Body of pancreas (tissue), 4 donors: ENCODE data around the gene DLG2. TPM values are rescaled to one million over a fixed set of nuclear protein-coding genes. Genes with fewer than 3 reads are reported as not detected.

Experiments used
- ATAC-seq: fragments of 150-250 bp; one replicate; pipeline ENCODE4 v1.9.1; 2016
- DNase-seq, 4 donors: peaks; one replicate each; pipeline ENCODE4 v3.0.0-alpha.2; 2019
- H3K27ac ChIP-seq, 4 donors: fragments of 200-600 bp; sonication (generic); 1 replicate in 3 of 4; 2 replicates in 1 of 4; pipeline versions ENCODE4 v1.5.1 to v1.6.1; 2016 to 2019; ENCODE audit warnings: mild to moderate bottlenecking in 1 of 4, mixed read lengths in 1 of 4, moderate library complexity in 1 of 4
- H3K27me3 ChIP-seq, 2 donors: fragments of 200-600 bp; sonication (generic); one replicate each; pipeline ENCODE4 v1.6.0; 2016; ENCODE audit warnings: mild to moderate bottlenecking in 1 of 2
- H3K36me3 ChIP-seq, 2 donors: fragments of 200-600 bp; sonication (generic); replicated peaks in 1 of 2; 2 replicates each; pipeline ENCODE4 v1.5.1; 2016; ENCODE audit warnings: low read depth in 2 of 2; ENCODE audit not compliant: insufficient read depth in 1 of 2
- H3K4me1 ChIP-seq: fragments of 200-600 bp; sonication (generic); one replicate; pipeline ENCODE4 v1.6.0; 2016
- H3K4me3 ChIP-seq, 2 donors: fragments of 200-600 bp; sonication (generic); 1 replicate in 1 of 2; 2 replicates in 1 of 2; pipeline ENCODE4 v1.5.1; 2016 to 2019
- H3K9me3 ChIP-seq, 3 donors: fragments of 200-600 bp; sonication (generic); 1 replicate in 2 of 3; 2 replicates in 1 of 3; pipeline ENCODE4 v1.5.1; 2016
- POLR2A ChIP-seq, 3 donors: fragments of 450-650 bp; IDR thresholded peaks; one replicate each; pipeline ENCODE4 v1.6.1; 2016; ENCODE audit warnings: antibody characterized with exemption in 3 of 3, mild to moderate bottlenecking in 2 of 3
- WGBS, 2 donors: methylation state at CpG; one replicate each; pipeline ENCODE4 v1.1.5; 2017; 5-methylcytosine and 5-hydroxymethylcytosine counted together
- intact Hi-C: fragments of 100-400 bp; cut with DNase I; formaldehyde crosslinking; loops from one replicate; pipeline ENCODE4 v1.15.1; 2023
- total RNA-seq, 2 donors: library from RNA; depleted of rRNA; stranded (reverse); fragments of >200 nt; gene quantifications; one replicate each; pipeline ENCODE4 v1.1.0, GENCODE V29; 2016
- TF ChIP-seq, protein P1 (sequence below), 7 experiments: fragments of 450-650 bp in 4 of 7; fragments of 200-600 bp in 3 of 7; sonication (generic) in 3 of 7; IDR thresholded peaks; one replicate each; pipeline ENCODE4 v1.5.1; 2016 to 2019; ENCODE audit warnings: antibody characterized with exemption in 7 of 7

DLG2 gene
- total RNA-seq, 2 donors from 2014 or later = 6.0 to 13.2 TPM

DNA sequence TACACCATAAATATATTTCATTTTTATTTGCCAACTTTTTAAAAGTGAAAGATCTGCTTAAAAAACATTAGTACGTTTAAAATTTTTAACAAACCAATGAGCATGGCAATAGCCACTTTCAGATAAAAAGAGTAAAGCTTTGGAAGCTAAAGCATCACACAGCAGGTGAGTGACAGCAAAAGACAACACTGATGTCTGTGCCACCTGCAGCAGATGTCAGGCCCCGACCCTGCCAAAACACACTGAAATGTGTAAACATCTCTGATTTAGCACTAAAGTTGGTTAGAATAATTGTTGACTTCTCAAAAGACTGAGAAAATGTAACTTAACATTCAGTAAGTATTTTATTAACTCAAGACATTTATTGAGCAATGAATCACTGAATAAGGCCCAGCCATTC, 232.9 kb downstream of the DLG2 start:
- Histone ChIP-seq H3K27ac (no peak overlapping the region), H3K4me1 (no peaks in the 10 kb centered on the region), H3K4me3 (no peak overlapping the region), H3K27me3 (no peaks in the 10 kb centered on the region), H3K9me3 (peaks cover 0 to 5% (median 0%) of the 10 kb centered on the region in 3 donors), H3K36me3 (no peaks in the 10 kb centered on the region)
- intact Hi-C loops = no loop called here
- no peak for TF ChIP-seq POLR2A (IDR thresholded peaks at IDR 0.05)
- TF ChIP-seq, protein P1, sequence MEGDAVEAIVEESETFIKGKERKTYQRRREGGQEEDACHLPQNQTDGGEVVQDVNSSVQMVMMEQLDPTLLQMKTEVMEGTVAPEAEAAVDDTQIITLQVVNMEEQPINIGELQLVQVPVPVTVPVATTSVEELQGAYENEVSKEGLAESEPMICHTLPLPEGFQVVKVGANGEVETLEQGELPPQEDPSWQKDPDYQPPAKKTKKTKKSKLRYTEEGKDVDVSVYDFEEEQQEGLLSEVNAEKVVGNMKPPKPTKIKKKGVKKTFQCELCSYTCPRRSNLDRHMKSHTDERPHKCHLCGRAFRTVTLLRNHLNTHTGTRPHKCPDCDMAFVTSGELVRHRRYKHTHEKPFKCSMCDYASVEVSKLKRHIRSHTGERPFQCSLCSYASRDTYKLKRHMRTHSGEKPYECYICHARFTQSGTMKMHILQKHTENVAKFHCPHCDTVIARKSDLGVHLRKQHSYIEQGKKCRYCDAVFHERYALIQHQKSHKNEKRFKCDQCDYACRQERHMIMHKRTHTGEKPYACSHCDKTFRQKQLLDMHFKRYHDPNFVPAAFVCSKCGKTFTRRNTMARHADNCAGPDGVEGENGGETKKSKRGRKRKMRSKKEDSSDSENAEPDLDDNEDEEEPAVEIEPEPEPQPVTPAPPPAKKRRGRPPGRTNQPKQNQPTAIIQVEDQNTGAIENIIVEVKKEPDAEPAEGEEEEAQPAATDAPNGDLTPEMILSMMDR (IDR thresholded peaks at IDR 0.05) = no peak
- no peak for ATAC-seq
- DNase-seq = no peak
- WGBS, 2 donors = 25 to 29% methylated on average over 2 of the region's 2 CpGs

DNA sequence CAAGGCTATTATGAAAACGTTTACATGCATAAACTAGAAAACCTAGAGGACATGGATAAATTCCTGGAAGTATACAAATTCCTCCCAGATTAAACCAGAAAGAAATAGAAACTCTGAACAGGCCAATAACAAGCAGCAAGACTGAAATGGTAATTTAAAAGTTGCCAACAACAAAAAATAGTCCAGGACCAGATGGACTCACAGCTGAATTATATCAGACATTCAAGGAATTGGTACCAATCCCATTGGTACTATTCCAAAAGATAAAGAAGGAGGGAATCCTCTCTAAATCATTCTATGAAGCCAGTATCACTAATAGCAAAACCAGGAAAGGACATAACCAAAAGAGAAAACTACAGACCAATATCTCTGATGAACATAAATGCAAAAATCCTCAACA, 236.0 kb downstream of the DLG2 start:
- no peak for TF ChIP-seq POLR2A (IDR thresholded peaks at IDR 0.05)
- TF ChIP-seq, protein P1 (IDR thresholded peaks at IDR 0.05) = no peak
- Histone ChIP-seq H3K36me3 (no peaks in the 10 kb centered on the region), H3K27me3 (no peaks in the 10 kb centered on the region), H3K4me3 (no peak overlapping the region), H3K4me1 (no peaks in the 10 kb centered on the region), H3K27ac (no peak overlapping the region), H3K9me3 (no peaks in the 10 kb centered on the region)
- ATAC-seq (no peak), DNase-seq (no peak)
- intact Hi-C loops = no loop called here
- 59 to 62% methylated on average over 1 of the region's 1 CpG for WGBS, 2 donors

DNA sequence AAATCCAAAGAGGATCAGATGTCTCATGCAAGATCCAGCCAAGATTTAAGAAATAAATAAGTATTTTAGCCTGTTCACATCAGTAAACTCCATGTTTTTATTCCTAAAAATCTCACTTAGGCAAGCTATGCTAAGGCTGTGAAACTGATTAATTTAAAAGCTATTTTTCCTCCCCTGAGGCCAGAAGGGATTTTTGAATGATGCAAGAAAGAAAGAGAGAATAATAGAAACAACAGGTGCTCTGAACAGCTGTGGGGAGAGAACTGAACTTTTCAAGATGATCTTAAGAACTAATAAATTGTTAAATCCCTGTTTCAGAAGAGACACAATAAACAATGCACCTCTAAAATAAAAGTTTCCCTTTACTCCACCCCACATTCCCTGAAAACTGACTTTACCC, 241.6 kb downstream of the DLG2 start:
- H3K4me3 ChIP-seq = no peak overlapping the region
- TF ChIP-seq, protein P1 (IDR thresholded peaks at IDR 0.05) = no peak
- TF ChIP-seq POLR2A (IDR thresholded peaks at IDR 0.05) = no peak
- H3K27me3 ChIP-seq = no peaks in the 10 kb centered on the region
- no peak overlapping the region for H3K27ac ChIP-seq
- H3K4me1 ChIP-seq = no peaks in the 10 kb centered on the region
- H3K36me3 ChIP-seq = no peaks in the 10 kb centered on the region
- ATAC-seq (no peak), DNase-seq (no peak)
- no peaks in the 10 kb centered on the region for H3K9me3 ChIP-seq
- intact Hi-C loops = no loop called here

DNA sequence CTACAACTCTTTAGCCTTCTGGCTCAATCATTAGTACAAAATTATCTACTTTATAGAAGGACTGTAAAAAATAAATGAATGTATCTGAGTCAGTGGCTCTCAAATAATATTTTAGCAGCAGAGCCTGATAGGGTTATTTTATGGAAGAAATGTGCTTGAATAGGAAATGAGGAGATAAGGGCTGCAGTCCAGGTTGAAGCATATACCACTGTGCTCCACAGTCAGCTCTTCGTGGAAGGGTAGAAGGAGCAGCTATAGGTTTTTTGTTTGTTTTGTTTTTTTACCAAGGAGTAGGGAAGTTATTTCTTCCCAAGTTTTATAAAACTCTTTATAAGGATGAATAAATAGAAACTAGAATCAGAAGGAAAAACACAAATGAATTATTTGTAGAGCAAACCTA, 242.0 kb downstream of the DLG2 start:
- DNase-seq (no peak), ATAC-seq (no peak)
- Histone ChIP-seq H3K27ac (no peak overlapping the region), H3K27me3 (no peaks in the 10 kb centered on the region), H3K4me1 (no peaks in the 10 kb centered on the region), H3K4me3 (no peak overlapping the region), H3K9me3 (no peaks in the 10 kb centered on the region), H3K36me3 (no peaks in the 10 kb centered on the region)
- 60 to 63% methylated on average over 1 of the region's 1 CpG for WGBS, 2 donors
- intact Hi-C loops = no loop called here
- TF ChIP-seq POLR2A (IDR thresholded peaks at IDR 0.05) = no peak

DNA sequence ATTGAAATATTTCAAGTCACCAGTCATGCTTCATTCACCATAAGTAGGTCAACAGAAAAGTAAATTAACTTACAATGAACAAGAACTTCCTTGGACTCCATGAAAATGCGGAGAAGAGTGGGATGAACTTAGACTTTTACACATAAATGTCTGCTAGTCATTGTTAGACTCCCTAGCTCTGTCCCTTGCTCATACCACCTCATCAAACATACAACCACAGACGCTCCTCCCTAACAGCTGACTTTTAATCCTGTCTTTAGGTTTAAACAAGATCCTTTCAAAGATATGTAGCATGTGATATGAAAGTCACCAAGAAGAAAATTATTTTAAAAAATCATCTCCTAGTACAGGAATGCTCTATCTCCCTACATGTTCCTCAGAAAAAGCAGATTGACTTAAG, 248.1 kb downstream of the DLG2 start:
- 77 to 80% methylated on average over 2 of the region's 2 CpGs for WGBS, 2 donors
- ATAC-seq = no peak
- intact Hi-C loops = no loop called here

More for the DNA sequence above, 248.1 kb downstream of the DLG2 start:
- H3K27ac ChIP-seq = no peak overlapping the region
- no peak for DNase-seq
- H3K27me3 ChIP-seq = no peaks in the 10 kb centered on the region
- TF ChIP-seq, protein P1 (IDR thresholded peaks at IDR 0.05) = no peak
- H3K9me3 ChIP-seq = no peaks in the 10 kb centered on the region
- no peak overlapping the region for H3K4me3 ChIP-seq
- no peaks in the 10 kb centered on the region for H3K4me1 ChIP-seq
- no peaks in the 10 kb centered on the region for H3K36me3 ChIP-seq
